ENCODE data around the gene PPP2R2C. TPM values are rescaled to one million over a fixed set of nuclear protein-coding genes. Genes with fewer than 3 reads are reported as not detected.
A peak's percentile ranks its signal among the peaks of the same experiment; 100 is the strongest.

Gene PPP2R2C
- total RNA-seq, 1 experiment from 2014 or later, result 8.1 TPM

DNA sequence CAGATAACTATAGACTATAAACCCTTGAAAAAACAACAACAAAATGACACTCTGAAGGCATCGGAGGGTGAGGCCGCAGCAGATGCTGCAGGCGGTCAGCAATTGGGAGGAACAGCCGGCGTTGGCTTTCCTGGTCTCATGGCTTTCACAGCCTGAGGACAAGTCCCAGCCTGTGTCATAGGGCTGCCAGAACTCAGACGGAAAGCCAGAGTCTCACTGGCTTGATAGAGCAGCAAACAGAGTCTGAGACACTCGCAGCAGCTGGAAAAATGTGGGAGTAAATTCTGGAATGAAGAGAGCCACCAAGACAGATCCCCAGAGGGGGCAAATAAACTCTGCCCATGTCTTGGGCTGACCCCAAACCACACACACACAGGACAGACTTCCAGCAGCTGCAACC is 86.3 kb downstream of the PPP2R2C start:
- TF ChIP-seq, protein P1, sequence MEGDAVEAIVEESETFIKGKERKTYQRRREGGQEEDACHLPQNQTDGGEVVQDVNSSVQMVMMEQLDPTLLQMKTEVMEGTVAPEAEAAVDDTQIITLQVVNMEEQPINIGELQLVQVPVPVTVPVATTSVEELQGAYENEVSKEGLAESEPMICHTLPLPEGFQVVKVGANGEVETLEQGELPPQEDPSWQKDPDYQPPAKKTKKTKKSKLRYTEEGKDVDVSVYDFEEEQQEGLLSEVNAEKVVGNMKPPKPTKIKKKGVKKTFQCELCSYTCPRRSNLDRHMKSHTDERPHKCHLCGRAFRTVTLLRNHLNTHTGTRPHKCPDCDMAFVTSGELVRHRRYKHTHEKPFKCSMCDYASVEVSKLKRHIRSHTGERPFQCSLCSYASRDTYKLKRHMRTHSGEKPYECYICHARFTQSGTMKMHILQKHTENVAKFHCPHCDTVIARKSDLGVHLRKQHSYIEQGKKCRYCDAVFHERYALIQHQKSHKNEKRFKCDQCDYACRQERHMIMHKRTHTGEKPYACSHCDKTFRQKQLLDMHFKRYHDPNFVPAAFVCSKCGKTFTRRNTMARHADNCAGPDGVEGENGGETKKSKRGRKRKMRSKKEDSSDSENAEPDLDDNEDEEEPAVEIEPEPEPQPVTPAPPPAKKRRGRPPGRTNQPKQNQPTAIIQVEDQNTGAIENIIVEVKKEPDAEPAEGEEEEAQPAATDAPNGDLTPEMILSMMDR (conservative IDR thresholded peaks at IDR 0.05), result no peak
- Mint-ChIP-seq H3K36me3 (ENCODE audit: insufficient read depth in 1 of 3, low read depth in 3 of 3) (no peaks in the 10 kb centered on the region), H3K9me3 (no peaks in the 10 kb centered on the region), H3K4me3 (no peak overlapping the region), H3K27ac (peak overlapping the region in 1 of 3 experiments; percentile 23; a peak in 1 of 7 replicates), H3K27me3 (ENCODE audit: low read depth) (no peaks in the 10 kb centered on the region), H3K4me1 (peaks cover 2 to 26% of the 10 kb centered on the region in 2 experiments; a peak in 3 of 4 replicates)
- no peak overlapping the region for H3K18ac ChIP-seq (ENCODE audit: insufficient read length, low read depth, low read length)
- no peak overlapping the region for H2BK5ac ChIP-seq (ENCODE audit: insufficient read length, low read length)
- no peak overlapping the region for H2AFZ ChIP-seq (ENCODE audit: low read length)
- H2BK120ac ChIP-seq (ENCODE audit: low read depth, low read length, poor library complexity, severe bottlenecking), result no peak overlapping the region
- H4K91ac ChIP-seq (ENCODE audit: insufficient read length, low read depth, low read length), result no peak overlapping the region
- H3K56ac ChIP-seq (ENCODE audit: insufficient read length, low read depth, low read length), result no peak overlapping the region
- H4K20me1 ChIP-seq (ENCODE audit: control insufficient read depth, insufficient read depth, insufficient read length), result no peaks in the 10 kb centered on the region
- H3K23ac ChIP-seq (ENCODE audit: insufficient read length, low read depth, low read length), result no peak overlapping the region
- no peak overlapping the region for H2BK12ac ChIP-seq (ENCODE audit: insufficient read length, low read depth, low read length)
- no CpG with 5 or more reads among the region's 7 CpGs for WGBS (ENCODE audit: extremely low coverage, insufficient read length, low lambda C conversion rate)
- no peaks in the 10 kb centered on the region for H3K4me1 ChIP-seq (ENCODE audit: insufficient read depth, low read length)
- no peaks in the 10 kb centered on the region for H3K9me3 ChIP-seq (ENCODE audit: control insufficient read depth, low read depth, low read length)
- no peaks in the 10 kb centered on the region for H3K79me1 ChIP-seq (ENCODE audit: insufficient read depth, low read depth, low read length, poor library complexity, severe bottlenecking)
- H4K5ac ChIP-seq (ENCODE audit: insufficient read length, low read depth, low read length), result no peak overlapping the region
- H3T11ph ChIP-seq (ENCODE audit: low read length), result no peak overlapping the region
- no peak overlapping the region for H2BK20ac ChIP-seq (ENCODE audit: low read depth, low read length, poor library complexity, severe bottlenecking)
- no peak overlapping the region for H3K27ac ChIP-seq (ENCODE audit: insufficient read length, low read depth, low read length)
- DNase-seq, result no peak
- H3K23me2 ChIP-seq (ENCODE audit: insufficient read length, low read depth, low read length, poor library complexity, severe bottlenecking), result no peaks in the 10 kb centered on the region
- H3K9ac ChIP-seq (ENCODE audit: extremely low read depth, insufficient read length, low read length), result no peak overlapping the region
- H3K27me3 ChIP-seq (ENCODE audit: insufficient read depth, low read length), result no peaks in the 10 kb centered on the region
- H4K8ac ChIP-seq (replicated peaks; ENCODE audit: insufficient read length, low read depth, low read length), result no peak overlapping the region
- H3K4me2 ChIP-seq (ENCODE audit: insufficient read depth, insufficient read length, low read length), result no peak overlapping the region
- no peak overlapping the region for H3K14ac ChIP-seq (ENCODE audit: insufficient read depth, low read length)
- no peaks in the 10 kb centered on the region for H3K79me2 ChIP-seq (ENCODE audit: insufficient read depth, low read length)
- no peak overlapping the region for H2BK15ac ChIP-seq (ENCODE audit: low read depth, low read length)
- H2AK5ac ChIP-seq (ENCODE audit: insufficient read length, low read length), result no peak overlapping the region
- no peak overlapping the region for H3K4ac ChIP-seq (ENCODE audit: low read depth, low read length)

Measured in H9 (cell line).